ENCODE measurements around the gene LTBP1. TPM values are rescaled to one million over a fixed set of nuclear protein-coding genes. Genes with fewer than 3 reads are reported as not detected.

LTBP1 gene
- total RNA-seq, 2 experiments from 2014 or later = 0.03 to 0.24 TPM

DNA sequence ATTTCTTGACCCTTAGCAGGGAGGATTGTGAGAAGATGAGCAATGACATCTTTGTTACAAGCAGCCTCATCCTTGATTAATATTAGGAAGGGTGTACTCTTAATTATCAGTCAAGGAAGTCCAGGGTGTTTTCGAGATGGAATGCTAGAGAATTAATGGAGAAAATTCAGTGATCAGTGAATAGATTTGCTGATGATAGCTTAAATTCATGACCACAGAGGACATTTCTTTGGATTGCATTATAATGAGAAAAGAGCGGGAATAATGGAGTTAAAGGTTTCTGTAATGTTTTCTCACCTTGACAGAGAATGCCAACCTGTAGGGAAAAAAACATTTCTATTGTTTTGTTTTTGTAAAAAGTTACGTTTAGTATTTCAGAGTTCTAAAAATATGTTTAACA, 249.9 kb downstream of the LTBP1 start:
- Mint-ChIP-seq H3K27me3 (ENCODE audit: low read depth) (no peaks in the 10 kb centered on the region), H3K4me3 (no peak overlapping the region), H3K36me3 (ENCODE audit: low read depth) (no peaks in the 10 kb centered on the region), H3K9me3 (ENCODE audit: insufficient read depth) (no peaks in the 10 kb centered on the region), H3K27ac (no peak overlapping the region), H3K4me1 (ENCODE audit: low read depth) (no peaks in the 10 kb centered on the region)
- ATAC-seq = no peak
- DNase-seq = no peak
- POLR2A ChIA-PET = no interaction called here
- CTCF ChIA-PET = no interaction called here

- H3K4me1 Mint-ChIP-seq (ENCODE audit: low read depth) = no peaks in the 10 kb centered on the region
- DNase-seq (no peak), ATAC-seq (no peak)
- H3K27me3 Mint-ChIP-seq (ENCODE audit: low read depth) = no peaks in the 10 kb centered on the region
- no peaks in the 10 kb centered on the region for H3K9me3 Mint-ChIP-seq (ENCODE audit: insufficient read depth)
- no peak overlapping the region for H3K27ac Mint-ChIP-seq
- H3K4me3 Mint-ChIP-seq = no peak overlapping the region
- H3K36me3 Mint-ChIP-seq (ENCODE audit: low read depth) = no peaks in the 10 kb centered on the region
- CTCF ChIA-PET = no interaction called here
- POLR2A ChIA-PET = no interaction called here
These were observed 250.6 kb downstream of the LTBP1 start for GRCh38 chr2:33197198-33197938.

- no peak for DNase-seq
- Mint-ChIP-seq H3K9me3 (ENCODE audit: insufficient read depth) (no peaks in the 10 kb centered on the region), H3K27ac (no peak overlapping the region), H3K4me1 (ENCODE audit: low read depth) (no peaks in the 10 kb centered on the region), H3K36me3 (ENCODE audit: low read depth) (no peaks in the 10 kb centered on the region), H3K27me3 (ENCODE audit: low read depth) (no peaks in the 10 kb centered on the region), H3K4me3 (no peak overlapping the region)
- no peak for ATAC-seq
- ChIA-PET POLR2A (interaction anchor here (0.6 kb wide), 1 partner anchor 491 kb away, joined by 3 read pairs; no protein-coding TSS in a partner anchor), CTCF (no interaction called here)
These were observed 256.1 kb downstream of the LTBP1 start for GRCh38 chr2:33202641-33203522.

- Mint-ChIP-seq H3K27ac (no peak overlapping the region), H3K36me3 (ENCODE audit: low read depth) (no peaks in the 10 kb centered on the region), H3K4me1 (ENCODE audit: low read depth) (no peaks in the 10 kb centered on the region), H3K27me3 (ENCODE audit: low read depth) (no peaks in the 10 kb centered on the region), H3K4me3 (no peak overlapping the region), H3K9me3 (ENCODE audit: insufficient read depth) (no peaks in the 10 kb centered on the region)
- CTCF ChIA-PET = no interaction called here
- DNase-seq = no peak
- no peak for ATAC-seq
- POLR2A ChIA-PET = no interaction called here
These were observed 258.2 kb downstream of the LTBP1 start for GRCh38 chr2:33204945-33205344.

DNA sequence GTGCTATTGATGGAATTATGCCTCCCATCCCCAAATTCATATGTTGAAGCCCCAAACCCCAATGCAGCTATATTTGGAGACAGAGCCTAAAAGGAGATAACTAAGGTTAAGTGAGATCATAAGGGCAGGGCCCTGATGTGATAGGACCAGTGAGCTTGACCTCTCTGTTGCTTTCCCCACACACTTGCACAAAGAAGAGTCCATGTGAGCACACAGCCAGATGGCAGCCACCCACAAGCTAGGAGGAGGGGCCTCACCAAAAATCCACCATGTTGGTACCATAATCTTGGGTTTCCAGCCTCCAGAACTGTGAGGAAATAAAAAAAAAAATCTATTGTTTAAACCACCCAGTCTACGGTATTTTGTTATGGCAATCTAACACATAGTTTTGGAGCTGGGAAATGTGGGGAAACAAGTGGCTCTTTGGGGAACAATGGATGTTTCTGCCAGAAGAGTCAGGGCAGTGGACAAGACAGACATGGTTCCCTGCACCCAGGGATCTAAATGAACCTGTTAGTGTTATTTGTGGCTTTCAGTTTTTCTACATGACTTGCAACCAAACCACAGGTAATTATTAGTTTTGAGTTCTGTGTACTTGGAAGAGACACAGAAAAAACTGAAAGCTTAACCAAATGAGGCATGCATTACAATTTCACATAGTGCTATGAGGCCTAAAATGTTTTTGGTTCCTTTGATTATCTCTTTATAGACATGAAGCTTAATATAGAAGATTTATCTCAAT, 259.1 kb downstream of the LTBP1 start:
- H3K36me3 Mint-ChIP-seq (ENCODE audit: low read depth) = no peaks in the 10 kb centered on the region
- DNase-seq = no peak
- no peaks in the 10 kb centered on the region for H3K4me1 Mint-ChIP-seq (ENCODE audit: low read depth)

DNA sequence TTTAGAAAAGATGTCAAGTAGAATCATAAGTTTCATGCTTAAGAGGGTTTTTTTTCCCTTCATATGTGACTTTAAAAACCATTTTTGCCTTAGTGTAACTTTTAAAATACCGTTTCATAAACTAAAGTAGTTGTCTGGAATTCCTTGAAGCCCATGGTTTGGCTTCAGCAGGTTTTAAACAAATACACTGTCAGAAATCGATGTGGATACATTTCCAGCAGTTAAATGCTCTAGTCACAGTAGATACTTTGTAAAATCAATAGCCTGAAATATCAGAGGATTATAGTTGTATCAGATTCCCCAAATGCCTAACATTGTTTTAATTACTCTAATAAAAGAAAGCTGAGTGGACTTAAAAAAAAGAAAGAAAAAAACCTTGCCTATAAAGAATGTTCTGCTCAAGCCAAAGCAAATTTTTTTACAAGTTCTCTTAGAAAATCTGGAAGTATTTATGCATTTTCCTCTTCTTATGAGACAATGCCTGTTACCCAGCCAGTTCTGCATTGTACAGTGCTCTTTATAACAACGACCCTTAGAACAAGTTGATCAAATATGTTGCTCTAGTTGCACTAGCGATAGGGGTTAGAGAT, 260.5 kb downstream of the LTBP1 start:
- ATAC-seq (no peak), DNase-seq (no peak)
- H3K36me3 Mint-ChIP-seq (ENCODE audit: low read depth) = no peaks in the 10 kb centered on the region
- POLR2A ChIA-PET = no interaction called here
- peaks cover 2% of the 10 kb centered on the region for H3K27me3 Mint-ChIP-seq (ENCODE audit: low read depth)
- no peaks in the 10 kb centered on the region for H3K9me3 Mint-ChIP-seq (ENCODE audit: insufficient read depth)
- H3K27ac Mint-ChIP-seq = no peak overlapping the region
- CTCF ChIA-PET = no interaction called here
- H3K4me1 Mint-ChIP-seq (ENCODE audit: low read depth) = no peaks in the 10 kb centered on the region
- H3K4me3 Mint-ChIP-seq = no peak overlapping the region

More for the DNA sequence above, 259.1 kb downstream of the LTBP1 start:
- no peak overlapping the region for H3K27ac Mint-ChIP-seq
- ChIA-PET POLR2A (no interaction called here), CTCF (no interaction called here)
- no peaks in the 10 kb centered on the region for H3K9me3 Mint-ChIP-seq (ENCODE audit: insufficient read depth)
- peaks cover 2% of the 10 kb centered on the region for H3K27me3 Mint-ChIP-seq (ENCODE audit: low read depth)
- no peak overlapping the region for H3K4me3 Mint-ChIP-seq
- ATAC-seq = no peak

DNA sequence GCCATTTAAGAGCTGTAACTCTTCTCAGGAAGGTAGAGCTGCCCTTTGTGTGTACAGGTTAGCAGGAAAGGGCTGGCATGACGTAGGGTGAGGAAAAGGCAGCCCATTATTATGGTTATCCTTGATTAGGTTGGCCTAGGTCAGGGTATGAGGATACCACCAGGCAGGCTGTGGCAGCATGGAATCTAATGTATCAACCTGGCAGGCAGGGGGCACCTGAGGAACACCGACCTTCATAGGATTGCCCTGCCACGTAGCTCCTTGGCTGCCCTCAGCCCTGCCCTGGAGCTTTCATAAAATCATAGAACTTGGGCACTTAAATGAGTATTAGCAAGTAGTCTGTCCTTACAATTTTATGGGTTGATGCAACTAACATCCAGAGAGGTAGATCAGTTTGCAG, 261.6 kb downstream of the LTBP1 start:
- H3K27me3 Mint-ChIP-seq (ENCODE audit: low read depth) = peaks cover 2% of the 10 kb centered on the region
- ATAC-seq = no peak
- CTCF ChIA-PET = interaction anchor here (0.8 to 1.3 kb wide), 2 partner anchors 164 to 375 kb away, joined by 3 to 4 read pairs; no protein-coding TSS in a partner anchor

GRCh38 chr2:33209976-33210375, 263.2 kb downstream of the LTBP1 start:
- CTCF ChIA-PET = no interaction called here
- no peak for DNase-seq
- peaks cover 2% of the 10 kb centered on the region for H3K27me3 Mint-ChIP-seq (ENCODE audit: low read depth)
- no peak overlapping the region for H3K4me3 Mint-ChIP-seq
- no peaks in the 10 kb centered on the region for H3K4me1 Mint-ChIP-seq (ENCODE audit: low read depth)
- H3K27ac Mint-ChIP-seq = no peak overlapping the region
- no peaks in the 10 kb centered on the region for H3K36me3 Mint-ChIP-seq (ENCODE audit: low read depth)
- POLR2A ChIA-PET = no interaction called here
- no peak for ATAC-seq
- H3K9me3 Mint-ChIP-seq (ENCODE audit: insufficient read depth) = no peaks in the 10 kb centered on the region

More for the DNA sequence above, 261.6 kb downstream of the LTBP1 start:
- H3K4me3 Mint-ChIP-seq = no peak overlapping the region
- H3K27ac Mint-ChIP-seq = no peak overlapping the region
- no peaks in the 10 kb centered on the region for H3K9me3 Mint-ChIP-seq (ENCODE audit: insufficient read depth)
- no peaks in the 10 kb centered on the region for H3K36me3 Mint-ChIP-seq (ENCODE audit: low read depth)
- no peak for DNase-seq
- no peaks in the 10 kb centered on the region for H3K4me1 Mint-ChIP-seq (ENCODE audit: low read depth)
- POLR2A ChIA-PET = no interaction called here

DNA sequence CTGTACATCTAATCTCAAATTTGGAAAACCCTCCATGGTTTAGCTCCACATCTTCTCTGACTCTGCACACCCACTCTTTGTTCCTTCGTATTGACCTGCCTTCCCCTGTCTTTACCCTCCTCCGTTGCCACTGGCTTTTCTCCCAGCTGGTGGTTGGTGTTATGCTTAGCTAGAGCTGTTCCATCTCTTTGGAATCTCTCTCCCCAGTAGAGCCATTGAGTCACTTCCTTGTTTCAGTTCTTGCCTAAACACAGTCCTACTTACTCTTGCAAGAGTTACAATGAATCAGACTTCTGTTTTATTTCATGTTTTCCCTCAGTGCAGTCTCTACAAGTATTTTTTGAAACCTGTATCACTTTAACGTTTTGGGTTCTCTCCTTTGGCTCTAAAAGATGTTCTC, 263.9 kb downstream of the LTBP1 start:
- no peaks in the 10 kb centered on the region for H3K4me1 Mint-ChIP-seq (ENCODE audit: low read depth)
- POLR2A ChIA-PET = no interaction called here
- H3K4me3 Mint-ChIP-seq = no peak overlapping the region
- H3K9me3 Mint-ChIP-seq (ENCODE audit: insufficient read depth) = no peaks in the 10 kb centered on the region
- ATAC-seq (no peak), DNase-seq (no peak)
- H3K27me3 Mint-ChIP-seq (ENCODE audit: low read depth) = peaks cover 2% of the 10 kb centered on the region
- CTCF ChIA-PET = no interaction called here
- H3K27ac Mint-ChIP-seq = no peak overlapping the region
- H3K36me3 Mint-ChIP-seq (ENCODE audit: low read depth) = no peaks in the 10 kb centered on the region

GRCh38 chr2:33212151-33212550, 265.4 kb downstream of the LTBP1 start:
- H3K4me3 Mint-ChIP-seq = no peak overlapping the region
- no peaks in the 10 kb centered on the region for H3K4me1 Mint-ChIP-seq (ENCODE audit: low read depth)
- ChIA-PET CTCF (no interaction called here), POLR2A (no interaction called here)
- DNase-seq (no peak), ATAC-seq (no peak)
- no peak overlapping the region for H3K27ac Mint-ChIP-seq
- H3K27me3 Mint-ChIP-seq (ENCODE audit: low read depth) = peaks cover 2% of the 10 kb centered on the region
- no peaks in the 10 kb centered on the region for H3K9me3 Mint-ChIP-seq (ENCODE audit: insufficient read depth)
- no peaks in the 10 kb centered on the region for H3K36me3 Mint-ChIP-seq (ENCODE audit: low read depth)

DNA sequence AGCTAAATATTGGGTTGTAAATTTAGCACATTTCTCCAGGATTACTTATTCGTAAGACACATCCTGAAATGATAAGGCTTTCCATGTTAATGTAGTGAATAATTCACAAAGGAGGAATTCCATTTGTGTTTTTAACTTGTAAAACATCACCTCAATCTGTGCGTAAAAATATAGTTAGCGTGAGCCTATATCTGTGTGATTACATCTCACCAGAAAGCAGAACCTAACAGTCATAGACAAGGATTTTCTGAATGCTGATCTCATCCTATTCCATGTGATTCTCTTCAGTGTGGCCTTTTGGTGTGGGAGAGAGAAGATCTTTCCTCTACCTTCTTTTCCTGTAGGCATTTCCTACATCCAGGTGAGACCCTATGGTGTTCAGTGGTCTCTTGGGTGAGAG, 266.5 kb downstream of the LTBP1 start:
- CTCF ChIA-PET = no interaction called here
- Mint-ChIP-seq H3K36me3 (ENCODE audit: low read depth) (no peaks in the 10 kb centered on the region), H3K4me3 (no peak overlapping the region), H3K9me3 (ENCODE audit: insufficient read depth) (no peaks in the 10 kb centered on the region), H3K4me1 (ENCODE audit: low read depth) (no peaks in the 10 kb centered on the region), H3K27me3 (ENCODE audit: low read depth) (peaks cover 2% of the 10 kb centered on the region), H3K27ac (no peak overlapping the region)
- no peak for ATAC-seq
- POLR2A ChIA-PET = no interaction called here
- no peak for DNase-seq

- DNase-seq (no peak), ATAC-seq (no peak)
- Mint-ChIP-seq H3K4me1 (ENCODE audit: low read depth) (no peaks in the 10 kb centered on the region), H3K27me3 (ENCODE audit: low read depth) (peaks cover 2% of the 10 kb centered on the region), H3K27ac (no peak overlapping the region), H3K9me3 (ENCODE audit: insufficient read depth) (no peaks in the 10 kb centered on the region), H3K36me3 (ENCODE audit: low read depth) (no peaks in the 10 kb centered on the region), H3K4me3 (no peak overlapping the region)
- ChIA-PET CTCF (no interaction called here), POLR2A (no interaction called here)
These were observed 266.9 kb downstream of the LTBP1 start for GRCh38 chr2:33213648-33214047.

Data from activated CD8-positive, alpha-beta T cell treated with anti-CD3 and anti-CD28 coated beads, Interleukin-2, amount 10 ng/mL, durations not matched to agents 7 days and 5 days (primary cell).